K562 (cell line): ENCODE results near the gene TPCN1. TPM values are rescaled to one million over a fixed set of nuclear protein-coding genes. Genes with fewer than 3 reads are reported as not detected.

ENCODE experiments used
- CTBP1 ChIP-seq: fragments of 450-650 bp; IDR thresholded peaks from 2 replicates; pipeline ENCODE4 v1.6.1; 2016; ENCODE audit warnings: borderline replicate concordance
- HES1 ChIP-seq: fragments of 450-650 bp; IDR thresholded peaks from 2 replicates; pipeline ENCODE4 v1.6.1; 2016; ENCODE audit warnings: low read depth, mild to moderate bottlenecking, moderate library complexity
- HLTF ChIP-seq: fragments of 450-650 bp; IDR thresholded peaks from 2 replicates; pipeline ENCODE4 v1.6.1; 2016
- NR2C1 ChIP-seq, 2 experiments: fragments of 450-650 bp; IDR thresholded peaks; 2 replicates each; pipeline ENCODE4 v1.6.1; 2017; ENCODE audit warnings: mild to moderate bottlenecking in 2 of 2, antibody characterized with exemption in 1 of 2, inconsistent platforms in 1 of 2, missing compliant biosample characterization in 1 of 2, missing genetic modification characterization in 1 of 2
- TCFL5 ChIP-seq: fragments of 250-450 bp; sonication (Bioruptor Pico); conservative IDR thresholded peaks from 2 replicates; pipeline ENCODE4 v1.6.1; 2021; ENCODE audit warnings: mild to moderate bottlenecking, moderate library complexity, matching md5 sums
- XRCC3 ChIP-seq: fragments of 450-650 bp; IDR thresholded peaks from 2 replicates; pipeline ENCODE4 v1.6.1; 2017; ENCODE audit warnings: mild to moderate bottlenecking, moderate library complexity
- ZBTB33 ChIP-seq: sonication (generic); formaldehyde crosslinking; IDR thresholded peaks from 2 replicates; pipeline ENCODE4 v1.8.1; 2023; ENCODE audit warnings: mild to moderate bottlenecking, missing genetic modification reagents
- ZBTB8A ChIP-seq: fragments of 450-650 bp; IDR thresholded peaks from 2 replicates; pipeline ENCODE4 v1.6.1; 2018; ENCODE audit warnings: mild to moderate bottlenecking, moderate library complexity; ENCODE audit not compliant: partially characterized antibody
- ZNF79 ChIP-seq: fragments of 250-450 bp; sonication (Bioruptor Pico); IDR thresholded peaks from 2 replicates; pipeline ENCODE4 v1.4.0; 2020; ENCODE audit warnings: low read depth, mild to moderate bottlenecking, moderate library complexity
- ZNF830 ChIP-seq: fragments of 250-450 bp; sonication (Bioruptor Pico); IDR thresholded peaks from 2 replicates; pipeline ENCODE4 v1.5.0; 2021; ENCODE audit warnings: mild to moderate bottlenecking
- polyA plus RNA-seq, 8 experiments: library from polyadenylated mRNA; depleted of rRNA in 4 of 8; stranded (reverse) in 5 of 8; unstranded in 3 of 8; fragments of >200 nt; fragmentation: Nextera tagmentation in 2 of 8; fragmentation: Illumina TruSeq in 1 of 8; extraction: Ambion mirVana in 2 of 8; extraction: Trizol in 1 of 8; gene quantifications; 2 replicates each; pipeline versions ENCODE4 v1.2.1 to v1.2.3, GENCODE V29; 2011 to 2014; ENCODE audit warnings: inconsistent platforms in 1 of 8, missing spikeins in 1 of 8
- total RNA-seq, 7 experiments: library from RNA; depleted of rRNA in 6 of 7; stranded (reverse); fragments of >200 nt in 6 of 7; fragmentation: Illumina TruSeq in 2 of 7; extraction: Trizol in 2 of 7; gene quantifications; 2 replicates each; pipeline versions ENCODE4 v1.2.1 to v1.2.3, GENCODE V29; 2011 to 2021; ENCODE audit warnings: low replicate concordance in 1 of 7
- TF ChIP-seq, protein P1 (sequence below): sonication (generic); formaldehyde crosslinking; IDR thresholded peaks from 2 replicates; pipeline ENCODE4 v1.8.0; 2023; ENCODE audit warnings: mild to moderate bottlenecking, missing genetic modification reagents

The TPCN1 gene
- total and polyA plus RNA-seq, 9 of the 15 experiments (the other 6 are each of a cell fraction or from before 2014, with no cell fraction given): 0.80 to 23.8 (median 7.4) TPM

- TF ChIP-seq CTBP1: no peak
- TF ChIP-seq, protein P1, sequence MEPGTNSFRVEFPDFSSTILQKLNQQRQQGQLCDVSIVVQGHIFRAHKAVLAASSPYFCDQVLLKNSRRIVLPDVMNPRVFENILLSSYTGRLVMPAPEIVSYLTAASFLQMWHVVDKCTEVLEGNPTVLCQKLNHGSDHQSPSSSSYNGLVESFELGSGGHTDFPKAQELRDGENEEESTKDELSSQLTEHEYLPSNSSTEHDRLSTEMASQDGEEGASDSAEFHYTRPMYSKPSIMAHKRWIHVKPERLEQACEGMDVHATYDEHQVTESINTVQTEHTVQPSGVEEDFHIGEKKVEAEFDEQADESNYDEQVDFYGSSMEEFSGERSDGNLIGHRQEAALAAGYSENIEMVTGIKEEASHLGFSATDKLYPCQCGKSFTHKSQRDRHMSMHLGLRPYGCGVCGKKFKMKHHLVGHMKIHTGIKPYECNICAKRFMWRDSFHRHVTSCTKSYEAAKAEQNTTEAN: no peak
- TF ChIP-seq ZNF79 (CRISPR knock-in tag): no peak
- no peak for TF ChIP-seq ZBTB33
- no peak for TF ChIP-seq XRCC3
- no peak for TF ChIP-seq ZBTB8A
- TF ChIP-seq HES1: no peak
- no peak for TF ChIP-seq HLTF
- TF ChIP-seq TCFL5 (CRISPR knock-in tag): no peak
- no peak for TF ChIP-seq ZNF830
- no peak for TF ChIP-seq NR2C1 (IDR thresholded peaks at IDR 0.05)
- TF ChIP-seq NR2C1 (tag; IDR thresholded peaks at IDR 0.05): no peak
- TF ChIP-seq, all 486 proteins: peak for 25
Measured at GRCh38 chr12:113186033-113186365, 35.3 kb upstream of the TPCN1 start (continued).
